CD4-positive, alpha-beta T cell treated with Interleukin-4 for 1 hour (primary cell): ENCODE data around the gene KCTD5.
"Not testable (repeated sequence)": the region's sequence is repeated elsewhere in the genome, so short reads cannot be mapped to it uniquely, and the experiment has no call there.

Source experiments
- DNase-seq, 2 donors: peaks; one replicate each; pipeline ENCODE4 v3.0.0-alpha.2; 2020 to 2022

Gene KCTD5, protein sequence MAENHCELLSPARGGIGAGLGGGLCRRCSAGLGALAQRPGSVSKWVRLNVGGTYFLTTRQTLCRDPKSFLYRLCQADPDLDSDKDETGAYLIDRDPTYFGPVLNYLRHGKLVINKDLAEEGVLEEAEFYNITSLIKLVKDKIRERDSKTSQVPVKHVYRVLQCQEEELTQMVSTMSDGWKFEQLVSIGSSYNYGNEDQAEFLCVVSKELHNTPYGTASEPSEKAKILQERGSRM

DNA sequence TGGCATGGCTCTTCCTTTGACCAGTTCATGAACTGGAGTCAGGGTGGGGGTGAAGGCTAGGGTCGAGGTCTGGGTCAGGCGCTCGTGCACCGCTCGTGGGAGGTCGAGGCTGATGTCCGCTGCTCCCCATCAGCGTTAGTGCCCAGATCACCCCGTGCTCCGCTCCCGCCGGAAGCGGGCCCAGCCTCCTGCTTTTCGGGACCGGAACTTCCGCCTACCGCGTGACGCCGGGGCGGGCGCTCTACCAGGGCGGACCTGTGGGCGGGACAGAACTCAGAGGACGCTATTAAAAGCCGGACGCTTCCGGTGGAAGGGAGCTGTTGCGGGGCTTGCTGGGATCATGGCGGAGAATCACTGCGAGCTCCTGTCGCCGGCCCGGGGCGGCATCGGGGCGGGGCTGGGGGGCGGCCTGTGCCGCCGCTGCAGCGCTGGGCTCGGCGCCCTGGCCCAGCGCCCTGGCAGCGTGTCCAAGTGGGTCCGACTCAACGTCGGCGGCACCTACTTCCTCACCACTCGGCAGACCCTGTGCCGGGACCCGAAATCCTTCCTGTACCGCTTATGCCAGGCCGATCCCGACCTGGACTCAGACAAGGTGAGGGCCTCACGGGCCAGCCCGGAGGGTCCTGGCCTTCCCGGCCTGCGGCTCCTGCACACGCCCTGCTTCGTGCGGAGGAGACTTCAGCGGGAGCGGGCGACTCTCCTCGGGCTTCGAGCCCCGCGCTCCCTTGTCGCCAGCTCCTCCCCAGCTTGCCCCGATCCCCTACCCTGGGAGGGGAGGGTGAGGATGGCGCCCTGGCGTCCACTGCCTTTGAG lies at the start of gene KCTD5:
Gene KCTD5, plus strand, starts transcription at position 315 of the 813 bp plus-strand sequence. Its CDS starts 26 bp downstream, at position 341.
- DNase-seq: peak; percentile 94 to 97

DNA sequence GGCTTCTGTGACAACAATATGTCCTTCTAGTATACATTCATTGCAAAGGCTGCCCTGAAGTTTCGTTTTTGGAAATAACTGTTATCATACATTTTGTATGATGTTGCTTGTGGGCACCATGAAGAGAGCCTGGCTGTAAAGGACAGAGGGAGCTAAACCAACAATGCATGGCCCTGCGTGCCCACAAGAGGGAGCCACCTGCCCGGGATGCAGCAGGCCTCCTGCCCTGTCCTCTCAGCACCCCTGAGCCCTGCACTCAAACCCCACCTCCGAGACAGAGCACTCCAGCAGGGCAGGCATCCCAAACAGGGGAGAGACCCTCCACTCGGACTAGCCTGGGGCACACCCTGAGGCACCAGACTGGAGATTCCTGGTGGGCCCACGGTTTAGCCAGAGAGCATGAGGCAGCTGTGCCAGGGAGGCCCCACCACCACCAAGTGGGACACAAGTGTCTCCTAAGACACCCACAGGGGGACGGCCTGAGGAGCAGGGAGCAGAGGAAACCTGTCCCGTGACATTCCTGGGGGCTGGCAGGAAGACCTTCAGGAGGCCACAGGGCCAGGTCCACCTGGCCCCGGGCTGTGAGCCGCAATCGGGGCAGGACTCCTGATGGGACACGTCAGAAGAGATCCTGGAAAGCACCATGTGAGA lies 43.1 kb upstream of the KCTD5 start:
- peak; percentile 54 to 58 for DNase-seq

DNA sequence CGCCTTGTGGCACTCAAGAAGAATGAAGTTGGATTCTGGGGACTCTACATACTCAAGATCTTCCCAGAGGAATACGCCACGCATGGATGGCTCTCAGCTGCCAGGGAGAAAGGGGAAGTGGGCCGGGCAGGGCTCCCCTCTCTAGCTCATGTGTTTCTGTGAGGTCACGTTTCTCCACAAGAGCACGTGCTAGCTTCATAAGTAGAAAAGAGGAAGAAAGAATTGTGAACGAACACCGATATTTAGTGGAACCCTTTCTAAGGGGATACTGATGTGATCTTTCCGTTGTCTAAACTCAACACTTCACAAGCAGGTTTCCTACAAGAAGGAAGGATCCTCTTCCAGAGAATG lies 42.6 kb upstream of the KCTD5 start:
- DNase-seq: peak in 1 of 2 donors; percentile 40

DNA sequence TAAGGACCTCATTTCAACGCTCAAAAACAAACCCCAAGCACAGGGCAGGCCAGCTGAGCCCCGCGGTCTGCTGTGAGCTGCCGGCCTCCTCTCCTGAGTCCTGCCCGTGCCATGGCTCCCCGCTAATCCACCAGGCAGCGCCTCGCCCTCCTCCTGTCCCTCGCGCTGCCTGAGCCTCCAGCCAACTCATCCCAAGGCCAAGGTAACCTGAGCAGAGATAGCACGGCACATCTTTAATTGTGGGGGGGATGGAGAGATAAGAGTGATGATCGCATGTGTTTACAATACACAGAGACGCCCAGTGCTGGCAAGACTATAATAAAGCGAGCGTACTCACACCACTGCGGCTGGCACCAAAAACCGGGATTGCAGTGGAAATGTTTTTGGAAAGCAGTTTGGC lies 39.8 kb upstream of the KCTD5 start:
- DNase-seq: not testable (repeated sequence)

DNA sequence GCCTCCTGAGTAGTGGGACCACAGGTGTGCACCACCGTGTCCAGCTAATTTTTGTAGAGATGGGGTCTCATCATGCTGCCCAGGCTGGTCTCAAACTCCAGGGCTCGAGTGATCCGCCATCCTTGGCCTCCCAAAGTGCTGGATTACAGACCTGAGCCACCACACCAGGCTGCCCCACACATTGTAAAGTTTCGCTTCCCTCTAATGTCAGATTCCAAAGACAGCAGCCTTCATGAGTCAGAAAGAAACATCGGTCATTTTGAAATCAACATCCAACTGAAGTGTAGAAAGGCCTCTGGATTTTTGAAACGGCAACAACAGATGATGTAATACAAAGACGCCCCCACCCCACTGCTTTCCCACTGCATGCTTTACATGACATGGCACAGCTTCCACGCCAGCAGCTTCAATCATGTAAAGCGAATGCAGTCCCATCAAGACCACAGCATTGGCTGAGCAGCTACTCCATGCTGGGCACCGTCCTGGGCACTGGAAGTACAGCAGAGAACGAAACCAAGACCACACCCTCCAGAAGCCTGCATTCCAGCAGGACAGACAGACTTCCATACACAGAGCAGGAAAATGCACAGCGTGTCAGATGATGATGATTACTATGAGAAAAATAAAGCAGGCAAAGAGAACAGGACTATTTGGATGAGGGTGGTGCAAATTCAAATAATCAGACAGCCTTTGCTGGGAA lies 37.4 kb upstream of the KCTD5 start:
- DNase-seq: not testable (repeated sequence)

DNA sequence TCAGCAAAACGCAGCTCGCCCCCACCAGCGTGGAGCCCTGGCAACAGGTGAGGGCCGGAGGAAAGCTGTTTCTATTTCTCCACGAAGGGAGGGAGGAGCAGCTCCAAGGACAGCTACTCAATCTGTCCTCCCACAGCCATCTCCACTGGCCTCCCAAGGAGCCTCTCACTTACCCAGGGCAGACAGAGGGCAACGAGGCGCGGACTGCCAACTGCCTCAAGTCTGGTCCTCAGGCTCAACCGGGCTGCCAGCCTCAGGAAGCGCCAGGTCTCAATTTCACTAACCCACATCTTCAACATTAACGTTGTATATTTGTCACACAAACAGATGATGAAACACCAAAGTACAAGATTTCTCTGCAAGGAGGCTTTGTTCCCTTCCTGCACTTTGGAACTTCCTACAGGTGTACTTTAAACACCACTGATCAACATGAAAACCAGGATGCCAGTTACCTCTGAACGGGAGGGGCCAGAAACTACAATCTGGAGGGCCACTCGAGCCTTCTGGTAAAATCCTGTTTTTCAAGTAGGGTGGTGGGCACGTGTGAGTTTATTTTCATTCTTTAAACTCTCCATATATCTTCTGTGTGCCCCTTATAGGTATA lies 31.0 kb upstream of the KCTD5 start:
- not testable (repeated sequence) for DNase-seq

DNA sequence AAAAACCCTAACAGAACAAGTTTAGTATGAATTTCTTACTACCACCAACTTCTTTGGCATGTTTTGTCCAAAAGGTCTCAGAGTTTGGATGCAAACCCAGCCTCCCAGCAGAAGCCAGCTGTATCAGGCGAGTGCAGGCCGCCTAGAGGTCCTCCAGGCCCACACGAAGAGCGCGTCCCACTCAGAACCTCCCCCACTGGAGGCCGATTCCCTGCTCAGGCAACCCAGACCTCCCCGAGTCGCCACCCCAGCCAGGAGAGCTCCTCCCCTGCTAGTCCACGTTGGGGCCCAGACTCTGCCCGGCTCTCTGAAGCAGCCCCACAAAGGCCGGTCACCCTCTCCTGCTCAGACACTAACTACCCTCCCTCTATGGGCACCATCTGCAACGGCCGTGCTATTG lies 28.4 kb upstream of the KCTD5 start:
- not testable (repeated sequence) for DNase-seq

DNA sequence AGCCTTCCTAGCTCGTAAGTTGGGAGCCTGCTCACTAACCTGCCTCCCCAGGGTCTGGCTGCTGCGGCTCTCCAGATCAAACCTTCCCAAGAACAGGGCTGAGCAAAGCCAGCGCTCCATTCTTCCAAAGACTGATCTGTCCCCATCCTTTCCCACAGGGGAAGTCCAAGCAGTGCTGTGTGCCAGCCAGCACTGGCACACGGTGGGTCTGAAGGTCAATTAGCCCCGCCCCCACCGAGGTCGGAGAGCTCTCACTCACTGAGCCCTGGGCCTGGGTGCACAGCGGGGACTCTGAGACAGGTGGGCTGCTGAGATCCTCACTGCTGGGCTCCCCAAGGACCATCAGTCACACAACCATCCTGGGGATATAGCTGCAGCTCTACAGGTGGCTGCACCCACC lies 27.4 kb upstream of the KCTD5 start:
- not testable (repeated sequence) for DNase-seq

DNA sequence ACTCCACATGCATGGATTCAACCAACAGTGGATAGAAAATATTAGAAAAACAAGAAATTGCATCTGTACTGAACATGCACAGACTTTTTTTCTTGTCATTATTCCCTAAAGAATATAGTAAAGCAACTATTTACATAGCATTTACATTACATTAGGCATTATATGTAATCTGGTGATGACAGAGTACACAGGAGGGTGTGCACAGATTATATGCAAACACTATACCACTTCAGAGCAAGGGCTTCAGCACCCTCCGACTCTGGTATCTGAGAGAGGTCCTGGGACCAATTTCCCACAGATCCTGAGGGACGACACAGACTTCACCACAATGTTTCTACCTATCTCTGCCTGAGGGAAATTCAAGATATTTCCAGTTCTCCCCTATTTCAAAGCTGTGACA lies 25.3 kb upstream of the KCTD5 start:
- no peak for DNase-seq

DNA sequence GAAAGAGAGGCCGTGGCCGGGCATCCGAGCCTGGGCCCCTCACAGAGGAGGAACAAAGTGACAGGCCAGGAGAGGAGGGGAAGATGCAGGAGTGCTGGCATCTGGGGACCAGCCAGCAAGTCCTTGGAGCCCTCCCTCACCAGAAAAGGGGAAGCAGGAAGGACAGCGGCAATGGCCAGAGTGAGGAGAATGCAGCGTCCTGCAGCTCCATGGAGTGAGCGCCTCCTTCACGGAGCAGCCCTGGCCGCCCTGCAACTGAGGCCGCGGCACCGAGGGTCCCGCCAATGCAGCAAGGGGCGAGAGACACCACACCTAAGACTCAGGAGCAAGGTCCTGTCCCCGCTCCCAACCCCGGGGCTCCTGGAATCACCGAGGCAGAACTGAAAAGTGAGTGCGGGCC lies 24.5 kb upstream of the KCTD5 start:
- not testable (repeated sequence) for DNase-seq

DNA sequence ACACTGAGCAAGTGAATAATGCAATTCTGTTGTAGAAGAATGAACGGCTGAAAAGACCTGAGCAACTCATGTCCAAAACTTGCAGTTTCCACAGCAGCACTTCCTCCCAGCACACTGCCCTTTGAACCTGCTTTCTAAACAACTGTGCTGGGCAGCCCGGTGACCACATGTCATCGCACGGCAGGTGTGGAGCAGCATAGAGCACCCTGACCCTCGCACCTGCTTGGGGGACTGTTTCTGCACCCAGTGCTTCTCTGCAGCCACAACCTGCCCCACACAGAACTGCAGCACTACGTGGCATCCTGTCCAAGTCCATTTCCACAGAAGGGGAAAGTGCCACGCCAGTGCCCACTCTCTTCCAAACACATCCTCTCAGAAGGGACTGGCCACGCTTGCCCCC lies 22.8 kb upstream of the KCTD5 start:
- not testable (repeated sequence) for DNase-seq

DNA sequence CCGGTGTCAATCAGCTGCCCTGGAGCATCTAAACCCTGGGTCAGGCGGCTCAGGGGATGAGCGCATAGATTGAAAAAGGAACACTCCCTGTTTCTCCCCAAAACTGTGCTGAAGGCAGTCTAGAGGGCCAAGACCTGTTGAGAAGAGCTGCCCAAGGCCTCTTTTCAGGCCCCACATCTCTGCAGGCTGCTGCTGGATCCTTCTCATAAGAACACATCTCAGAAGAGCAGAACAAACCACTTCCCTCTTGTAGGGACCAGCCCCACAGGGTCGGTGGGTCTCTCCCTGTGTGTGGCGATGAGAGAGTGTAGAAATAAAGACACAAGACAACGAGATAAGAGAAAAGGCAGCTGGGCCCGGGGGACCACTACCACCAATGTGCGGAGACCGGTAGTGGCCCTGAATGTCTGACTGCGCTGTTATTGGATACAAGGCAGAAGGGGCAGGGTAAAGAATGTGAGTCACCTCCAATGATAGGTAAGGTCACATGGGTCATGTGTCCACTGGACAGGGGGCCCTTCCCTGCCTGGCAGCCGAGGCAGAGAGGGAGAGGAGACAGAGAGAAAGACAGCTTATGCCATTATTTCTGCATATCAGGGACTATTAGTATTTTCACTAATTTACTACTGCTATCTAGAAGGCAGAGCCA lies 22.2 kb upstream of the KCTD5 start:
- DNase-seq: not testable (repeated sequence)

DNA sequence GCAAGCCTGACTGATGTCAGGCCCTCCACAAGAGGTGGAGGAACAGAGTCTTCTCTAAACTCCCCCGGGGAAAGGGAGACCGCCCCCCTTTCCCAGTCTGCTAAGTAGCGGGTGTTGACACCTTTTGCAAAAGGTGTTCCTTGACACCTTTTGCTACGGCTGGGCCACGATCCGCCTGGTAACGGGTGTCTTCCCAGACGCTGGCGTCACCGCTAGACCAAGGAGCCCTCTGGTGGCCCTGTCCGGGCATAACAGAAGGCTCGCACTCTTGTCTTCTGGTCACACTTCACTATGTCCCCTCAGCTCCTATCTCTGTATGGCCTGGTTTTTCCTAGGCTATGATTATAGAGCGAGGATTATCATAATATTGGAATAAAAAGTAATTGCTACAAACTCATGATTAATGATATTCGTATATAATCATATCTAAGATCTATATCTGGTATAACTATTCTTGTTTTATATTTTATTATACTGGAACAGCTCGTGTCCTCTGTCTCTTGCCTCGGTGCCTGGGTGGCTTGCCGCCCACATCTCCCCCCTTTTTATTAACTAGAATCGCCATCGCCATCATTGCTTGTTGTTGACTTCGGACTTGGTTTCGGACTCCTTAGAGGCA lies 21.5 kb upstream of the KCTD5 start:
- peak; percentile 50 to 54 for DNase-seq

DNA sequence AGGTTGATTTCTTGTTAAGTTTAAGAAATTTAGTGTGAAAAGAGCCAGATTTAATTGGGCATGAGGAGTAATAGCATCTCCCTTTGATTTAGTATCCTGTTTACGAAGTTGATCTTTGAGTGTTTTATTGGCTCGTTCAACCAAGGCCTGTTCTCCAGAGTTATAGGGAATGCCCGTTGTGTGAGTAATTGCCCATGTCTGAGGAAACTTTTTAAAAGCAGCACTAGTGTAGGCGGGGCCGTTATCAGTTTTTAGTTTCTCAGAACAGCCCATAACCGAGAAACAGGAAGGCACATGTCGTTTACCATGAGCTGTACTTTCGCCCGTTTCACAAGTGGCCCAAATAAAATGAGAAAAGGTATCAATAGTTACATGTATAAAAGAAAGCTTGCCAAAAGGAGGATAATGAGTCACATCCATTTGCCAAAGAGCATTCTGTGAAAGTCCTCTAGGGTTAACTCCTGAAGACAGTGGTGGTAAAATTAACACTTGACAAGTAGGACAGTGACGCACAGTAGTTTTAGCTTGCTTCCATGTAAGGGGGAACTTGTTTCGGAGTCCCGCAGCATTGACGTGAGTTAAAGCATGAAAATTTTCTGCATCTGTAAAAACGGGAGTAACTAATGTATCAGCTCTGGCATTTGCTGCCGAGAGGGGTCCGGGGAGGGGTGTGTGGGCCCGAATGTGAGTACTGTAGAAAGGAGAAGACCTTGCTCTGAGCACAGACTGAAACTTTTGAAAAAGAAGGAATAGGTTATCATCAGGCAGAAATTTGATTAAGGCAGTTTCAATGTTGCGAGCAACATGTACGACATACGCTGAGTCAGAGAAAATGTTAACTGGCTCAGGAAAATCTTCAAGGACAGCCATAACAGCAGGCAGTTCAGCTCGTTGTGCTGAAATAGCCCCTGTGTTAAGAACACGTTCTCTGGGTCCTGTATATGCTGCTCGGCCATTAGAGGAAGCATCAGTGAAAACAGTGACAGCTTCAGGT lies 18.5 kb upstream of the KCTD5 start:
- peak; percentile 40 to 76 for DNase-seq

DNA sequence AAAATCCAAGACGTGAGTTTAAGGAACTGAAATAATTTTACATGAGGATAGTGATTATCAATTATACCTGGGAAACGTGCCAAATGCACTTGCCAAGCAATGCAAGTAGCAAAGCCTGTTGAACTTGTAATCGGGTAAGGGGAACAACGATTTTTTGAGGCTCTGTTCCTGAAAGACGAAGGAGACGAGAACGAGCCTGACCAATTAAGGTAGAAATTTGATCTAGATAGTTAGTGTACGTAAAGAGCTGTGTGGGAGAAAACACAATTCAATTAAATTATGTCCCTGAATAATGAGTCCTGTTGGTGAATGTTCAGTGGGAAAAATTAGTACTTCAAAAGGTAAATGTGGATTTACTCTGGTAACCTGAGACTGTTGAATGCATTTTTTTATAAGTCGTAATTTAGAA lies 17.7 kb upstream of the KCTD5 start:
- no peak for DNase-seq

DNA sequence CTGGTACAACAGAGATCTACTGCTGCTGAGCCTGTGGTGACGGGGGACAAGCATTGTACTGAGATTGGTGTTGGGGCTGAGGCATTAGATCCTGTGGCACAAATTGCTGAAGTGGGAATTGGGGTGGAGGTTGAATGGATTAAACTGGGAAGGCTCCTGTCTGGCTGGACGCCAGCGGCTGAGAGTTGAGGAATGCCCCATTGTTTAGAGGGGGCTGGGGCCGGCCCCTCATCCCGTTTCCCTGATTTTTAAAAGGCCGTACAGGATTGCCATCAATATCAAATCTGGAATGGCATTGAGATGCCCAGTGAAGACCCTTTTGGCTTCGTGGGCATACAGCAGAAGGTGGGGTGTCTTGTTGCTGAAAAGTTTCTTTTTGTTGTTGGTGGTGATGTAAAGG lies 15.7 kb upstream of the KCTD5 start:
- DNase-seq: not testable (repeated sequence)

DNA sequence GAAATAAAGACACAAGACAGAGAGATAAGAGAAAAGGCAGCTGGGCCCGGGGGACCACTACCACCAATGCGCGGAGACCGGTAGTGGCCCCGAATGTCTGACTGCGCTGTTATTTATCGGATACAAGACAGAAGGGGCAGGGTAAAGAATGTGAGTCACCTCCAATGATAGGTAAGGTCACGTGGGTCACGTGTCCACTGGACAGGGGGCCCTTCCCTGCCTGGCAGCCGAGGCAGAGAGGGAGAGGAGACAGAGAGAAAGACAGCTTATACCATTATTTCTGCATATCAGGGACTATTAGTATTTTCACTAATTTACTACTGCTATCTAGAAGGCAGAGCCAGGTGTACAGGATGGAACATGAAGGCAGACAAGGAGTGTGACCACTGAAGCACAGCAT lies 12.7 kb upstream of the KCTD5 start:
- DNase-seq: not testable (repeated sequence)

DNA sequence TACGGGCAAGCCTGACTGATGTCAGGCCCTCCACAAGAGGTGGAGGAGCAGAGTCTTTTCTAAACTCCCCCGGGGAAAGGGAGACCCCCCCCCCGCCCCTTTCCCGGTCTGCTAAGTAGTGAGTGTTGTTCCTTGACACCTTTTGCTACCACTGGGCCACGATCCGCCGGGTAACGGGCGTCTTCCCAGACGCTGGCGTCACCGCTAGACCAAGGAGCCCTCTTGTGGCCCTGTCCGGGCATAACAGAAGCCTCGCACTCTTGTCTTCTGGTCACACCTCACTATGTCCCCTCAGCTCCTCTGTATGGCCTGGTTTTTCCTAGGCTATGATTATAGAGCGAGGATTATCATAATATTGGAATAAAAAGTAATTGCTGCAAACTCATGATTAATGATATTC lies 12.3 kb upstream of the KCTD5 start:
- DNase-seq: peak; percentile 66 to 72

DNA sequence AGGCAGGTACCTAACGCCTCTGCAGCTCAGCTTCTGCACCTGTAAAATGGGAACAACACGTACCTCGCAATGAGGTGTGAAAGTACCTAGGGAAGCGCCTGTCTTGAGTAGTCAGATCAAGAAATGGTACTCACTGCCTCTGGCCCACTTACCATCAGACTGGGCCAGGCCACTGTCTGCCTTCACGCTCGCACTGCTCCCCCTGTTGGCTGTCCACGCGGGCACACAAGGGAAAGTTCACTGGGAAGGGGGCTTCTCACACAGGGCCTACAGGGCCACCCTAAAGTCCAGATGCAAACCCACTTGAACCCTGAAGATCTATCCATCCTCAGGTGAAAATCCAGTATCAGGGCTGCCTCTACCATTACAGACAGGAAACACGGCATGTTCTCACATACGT lies 11.1 kb upstream of the KCTD5 start:
- peak in 1 of 2 donors; percentile 25 for DNase-seq

DNA sequence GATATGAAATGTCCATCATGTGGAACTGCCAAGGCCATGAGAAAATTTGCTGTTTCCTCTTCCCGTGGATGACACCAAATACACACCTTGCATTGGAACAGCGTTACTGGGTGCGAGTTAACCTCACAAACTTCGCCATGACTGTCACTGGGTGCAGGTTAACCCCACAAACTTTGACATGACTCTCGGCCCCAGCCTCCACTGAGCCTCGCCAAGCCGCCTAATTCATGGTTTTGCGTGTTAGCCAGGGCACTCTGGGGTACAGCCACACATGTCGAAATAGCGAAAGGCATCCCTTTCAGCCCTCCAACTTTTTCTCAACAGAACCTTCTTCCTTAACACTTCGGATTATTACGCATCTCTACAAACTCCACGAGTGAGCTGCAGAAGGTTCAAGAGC lies 10.6 kb upstream of the KCTD5 start:
- DNase-seq: no peak
